Measurements from ENCODE around the gene NPIPB2. TPM values are rescaled to one million over a fixed set of nuclear protein-coding genes. Genes with fewer than 3 reads are reported as not detected.

The NPIPB2 gene
- total RNA-seq, 1 experiment from 2014 or later = 10.3 TPM

GRCh38 chr16:11977376-11978041, 35.7 kb upstream of the NPIPB2 start:
- in situ Hi-C loops (cut with HindIII; ENCODE audit: low pct_unique_long_range_greater_than_20kb, low sequenced_read_pairs) (no loop called here), intact Hi-C loops (cut with micrococcal nuclease; ENCODE audit: unreplicated experiment) (no loop called here)
- peak; percentile 50 for ATAC-seq
- Histone ChIP-seq H3K27ac (ENCODE audit: low read length) (peak overlapping the region; percentile 78), H3K4me3 (ENCODE audit: low read depth in 2 of 2, low read length in 2 of 2) (peak overlapping the region; percentile 73 to 86), H3K27me3 (ENCODE audit: control insufficient read depth, insufficient read depth, low read length) (no peaks in the 10 kb centered on the region), H3K36me3 (ENCODE audit: control insufficient read depth, insufficient read depth, low read length) (no peaks in the 10 kb centered on the region), H3K9me3 (ENCODE audit: control insufficient read depth, insufficient read depth, low read depth, low read length) (no peaks in the 10 kb centered on the region), H3K4me1 (ENCODE audit: control insufficient read depth, insufficient read depth, low read length) (peaks cover 6% of the 10 kb centered on the region; the same call in 1 of the 2 replicates)
- TF ChIP-seq TCF7L2 (IDR thresholded peaks at IDR 0.05; ENCODE audit: low read depth, low read length) = no peak
- TF ChIP-seq CTCF (IDR thresholded peaks at IDR 0.05) = no peak
- no peak for TF ChIP-seq POLR2AphosphoS5 (IDR thresholded peaks at IDR 0.05; ENCODE audit: low read depth, low read length)
- TF ChIP-seq, protein P1, sequence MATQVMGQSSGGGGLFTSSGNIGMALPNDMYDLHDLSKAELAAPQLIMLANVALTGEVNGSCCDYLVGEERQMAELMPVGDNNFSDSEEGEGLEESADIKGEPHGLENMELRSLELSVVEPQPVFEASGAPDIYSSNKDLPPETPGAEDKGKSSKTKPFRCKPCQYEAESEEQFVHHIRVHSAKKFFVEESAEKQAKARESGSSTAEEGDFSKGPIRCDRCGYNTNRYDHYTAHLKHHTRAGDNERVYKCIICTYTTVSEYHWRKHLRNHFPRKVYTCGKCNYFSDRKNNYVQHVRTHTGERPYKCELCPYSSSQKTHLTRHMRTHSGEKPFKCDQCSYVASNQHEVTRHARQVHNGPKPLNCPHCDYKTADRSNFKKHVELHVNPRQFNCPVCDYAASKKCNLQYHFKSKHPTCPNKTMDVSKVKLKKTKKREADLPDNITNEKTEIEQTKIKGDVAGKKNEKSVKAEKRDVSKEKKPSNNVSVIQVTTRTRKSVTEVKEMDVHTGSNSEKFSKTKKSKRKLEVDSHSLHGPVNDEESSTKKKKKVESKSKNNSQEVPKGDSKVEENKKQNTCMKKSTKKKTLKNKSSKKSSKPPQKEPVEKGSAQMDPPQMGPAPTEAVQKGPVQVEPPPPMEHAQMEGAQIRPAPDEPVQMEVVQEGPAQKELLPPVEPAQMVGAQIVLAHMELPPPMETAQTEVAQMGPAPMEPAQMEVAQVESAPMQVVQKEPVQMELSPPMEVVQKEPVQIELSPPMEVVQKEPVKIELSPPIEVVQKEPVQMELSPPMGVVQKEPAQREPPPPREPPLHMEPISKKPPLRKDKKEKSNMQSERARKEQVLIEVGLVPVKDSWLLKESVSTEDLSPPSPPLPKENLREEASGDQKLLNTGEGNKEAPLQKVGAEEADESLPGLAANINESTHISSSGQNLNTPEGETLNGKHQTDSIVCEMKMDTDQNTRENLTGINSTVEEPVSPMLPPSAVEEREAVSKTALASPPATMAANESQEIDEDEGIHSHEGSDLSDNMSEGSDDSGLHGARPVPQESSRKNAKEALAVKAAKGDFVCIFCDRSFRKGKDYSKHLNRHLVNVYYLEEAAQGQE (IDR thresholded peaks at IDR 0.05; ENCODE audit: insufficient read depth in 1 of 2, low read depth in 2 of 2, low read length in 1 of 2) = no peak
- TF ChIP-seq SIN3A (IDR thresholded peaks at IDR 0.05; ENCODE audit: borderline replicate concordance, insufficient read depth, low read depth, low read length) = no peak
- no TSS peak for BruUV-seq (replicated peaks)
- ChIA-PET POLR2A (no interaction called here), CTCF (interaction anchor here (0.8 to 1.1 kb wide), 2 partner anchors 21 to 90 kb away, joined by 3 to 5 read pairs; no protein-coding TSS in a partner anchor)
- no peak for DNase-seq (ENCODE audit: low read depth, low spot score)

DNA sequence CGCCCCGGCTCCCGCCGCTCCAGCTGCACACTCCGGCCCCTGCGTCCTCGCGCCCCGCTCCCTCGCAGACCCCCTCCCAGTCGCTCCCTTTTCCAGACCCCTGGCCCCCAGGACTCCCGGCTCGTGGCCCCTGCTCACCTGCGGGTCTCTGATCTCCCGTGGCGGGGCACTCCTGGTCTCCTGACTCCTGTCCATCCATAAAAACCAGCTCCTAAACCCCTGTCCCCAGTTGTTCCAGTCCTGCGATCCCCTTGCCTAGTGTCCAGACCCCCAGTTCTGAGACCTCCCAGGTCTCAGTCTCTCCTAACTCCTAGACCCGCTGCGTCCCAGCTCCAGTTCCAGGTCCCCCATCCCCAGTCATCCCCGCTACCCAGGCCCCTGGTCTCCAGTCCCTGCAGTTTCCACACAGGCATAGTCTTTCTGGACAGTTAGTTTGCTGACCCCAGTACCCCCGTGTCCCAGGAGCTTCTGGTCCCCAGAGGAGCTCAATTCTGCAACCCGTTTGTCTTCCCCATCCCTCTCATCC, 35.1 kb upstream of the NPIPB2 start:
- Histone ChIP-seq H3K4me3 (ENCODE audit: low read depth in 2 of 2, low read length in 2 of 2) (peak overlapping the region; percentile 73 to 86), H3K27me3 (ENCODE audit: control insufficient read depth, insufficient read depth, low read length) (no peaks in the 10 kb centered on the region), H3K4me1 (ENCODE audit: control insufficient read depth, insufficient read depth, low read length) (peaks cover 6% of the 10 kb centered on the region; the same call in 1 of the 2 replicates), H3K36me3 (ENCODE audit: control insufficient read depth, insufficient read depth, low read length) (no peaks in the 10 kb centered on the region), H3K9me3 (ENCODE audit: control insufficient read depth, insufficient read depth, low read depth, low read length) (no peaks in the 10 kb centered on the region), H3K27ac (ENCODE audit: low read length) (peak overlapping the region; percentile 78)
- intact Hi-C loops (cut with micrococcal nuclease; ENCODE audit: unreplicated experiment) (no loop called here), in situ Hi-C loops (cut with HindIII; ENCODE audit: low pct_unique_long_range_greater_than_20kb, low sequenced_read_pairs) (no loop called here)
- CTCF ChIA-PET = interaction anchor here (1.1 kb wide), 1 partner anchor 91 kb away, joined by 5 read pairs; no protein-coding TSS in a partner anchor
- POLR2A ChIA-PET = interaction anchor here (0.6 kb wide), 1 partner anchor 64 kb away, joined by 3 read pairs; no protein-coding TSS in a partner anchor
- ATAC-seq (peak; percentile 32), DNase-seq (ENCODE audit: low read depth, low spot score) (no peak)
- BruUV-seq (replicated peaks) = no TSS peak
- no peak for TF ChIP-seq SIN3A (IDR thresholded peaks at IDR 0.05; ENCODE audit: borderline replicate concordance, insufficient read depth, low read depth, low read length)
- TF ChIP-seq POLR2AphosphoS5 (IDR thresholded peaks at IDR 0.05; ENCODE audit: low read depth, low read length) = no peak
- no peak for TF ChIP-seq CTCF (IDR thresholded peaks at IDR 0.05)
- TF ChIP-seq, protein P1 (IDR thresholded peaks at IDR 0.05; ENCODE audit: insufficient read depth in 1 of 2, low read depth in 2 of 2, low read length in 1 of 2) = no peak
- TF ChIP-seq TCF7L2 (IDR thresholded peaks at IDR 0.05; ENCODE audit: low read depth, low read length) = no peak

Data from Panc1 (cell line).